K562 (cell line): Measurements from ENCODE around the gene CST3. TPM values are rescaled to one million over a fixed set of nuclear protein-coding genes. Genes with fewer than 3 reads are reported as not detected.

Source experiments
- ATAC-seq: fragments of 200-7000 bp; cut with Tn5 transposase; 3 replicates; pipeline ENCODE4 v1.9.1; 2020; ENCODE audit warnings: moderate library complexity
- BruUV-seq: library from RNA; stranded (reverse); fragments of 400-500 nt; replicated peaks from 2 replicates; lab custom pipeline; 2021; lab: Mats Ljungman, UMichigan
- CTCF ChIA-PET: fragments of 300-600 bp; formaldehyde crosslinking; extraction: SDS; loops from one replicate; lab custom pipeline; 2021; ENCODE audit warnings: low intra/inter-chr PET ratio; lab: Yijun Ruan, JAX
- POLR2A ChIA-PET: fragments of 300-600, 350-650 bp; sonication (Branson Sonifier 250); formaldehyde crosslinking; extraction: SDS; loops from one replicate; lab custom pipeline; 2021; ENCODE audit warnings: antibody characterized with exemption, inconsistent platforms; lab: Yijun Ruan, JAX
- DNase-seq, 4 experiments: peaks; one replicate each; pipeline versions ENCODE4 v3.0.0 to v3.0.0-alpha.2; 2011 to 2018; ENCODE audit warnings: low spot score in 3 of 4, mixed read lengths in 3 of 4; ENCODE audit errors: extremely low read depth in 1 of 4
- FAIRE-seq: peaks from 2 replicates; lab custom pipeline; 2011; peaks lifted over from hg19 to GRCh38; lab: Jason Lieb, UNC
- H2AFZ ChIP-seq: 2 replicates; pipeline ENCODE4 v1.6.0; 2011; ENCODE audit warnings: low read depth, low read length, control low read depth, inconsistent platforms
- H3K27ac ChIP-seq: fragments of 200-600 bp; 3 replicates; pipeline ENCODE4 v1.8.0; 2011; ENCODE audit warnings: low read depth, mild to moderate bottlenecking, control low read depth, inconsistent platforms, low read length, moderate library complexity, mixed read lengths; ENCODE audit errors: extremely low read depth
- H3K27me3 ChIP-seq, 2 experiments: fragments of 300-600 bp in 1 of 2; 2 replicates in 1 of 2; 3 replicates in 1 of 2; pipeline versions ENCODE4 v1.6.0 to v1.8.0; 2011; ENCODE audit warnings: inconsistent platforms in 2 of 2, low read length in 2 of 2, mild to moderate bottlenecking in 1 of 2, mixed read lengths in 1 of 2, moderate library complexity in 1 of 2; ENCODE audit not compliant: control insufficient read depth in 2 of 2, insufficient read depth in 2 of 2
- H3K36me3 ChIP-seq: fragments of 300-600 bp; 3 replicates; pipeline ENCODE4 v1.8.0; 2011; ENCODE audit warnings: mild to moderate bottlenecking, low read length, inconsistent platforms; ENCODE audit not compliant: control insufficient read depth, insufficient read depth
- H3K4me1 ChIP-seq, 2 experiments: fragments of 200-600 bp in 1 of 2; replicated peaks in 1 of 2; 2 replicates in 1 of 2; 3 replicates in 1 of 2; pipeline versions ENCODE4 v1.5.1 to v1.8.0; 2011; ENCODE audit warnings: inconsistent platforms in 2 of 2, low read length in 2 of 2, mild to moderate bottlenecking in 1 of 2, mixed read lengths in 1 of 2, moderate library complexity in 1 of 2; ENCODE audit not compliant: control insufficient read depth in 2 of 2, insufficient read depth in 2 of 2
- H3K4me2 ChIP-seq: 2 replicates; pipeline ENCODE4 v1.6.1; 2011; ENCODE audit warnings: low read length, control low read depth, inconsistent platforms, mixed read lengths; ENCODE audit not compliant: insufficient read depth
- H3K4me3 ChIP-seq: fragments of 200-600 bp; sonication (generic), shearing (Covaris generic); 2 replicates; pipeline ENCODE4 v1.5.1; 2016; ENCODE audit warnings: control low read depth, inconsistent platforms
- H3K79me2 ChIP-seq: fragments of 200-600 bp; 3 replicates; pipeline ENCODE4 v1.8.0; 2011; ENCODE audit warnings: low read length, inconsistent platforms; ENCODE audit not compliant: control insufficient read depth, insufficient read depth
- H3K9ac ChIP-seq, 2 experiments: 2 replicates each; pipeline versions ENCODE4 v1.6.0 to v1.6.1; 2011; ENCODE audit warnings: low read depth in 2 of 2, low read length in 2 of 2, control low read depth in 1 of 2, inconsistent platforms in 1 of 2, mild to moderate bottlenecking in 1 of 2, mixed read lengths in 1 of 2; ENCODE audit not compliant: insufficient read depth in 1 of 2
- H3K9me1 ChIP-seq: one replicate; pipeline ENCODE4 v1.6.0; 2011; ENCODE audit warnings: inconsistent platforms, mild to moderate bottlenecking, low read length, moderate library complexity; ENCODE audit not compliant: control insufficient read depth, insufficient read depth
- H3K9me3 ChIP-seq: replicated peaks from 2 replicates; pipeline ENCODE4 v1.5.1; 2011; ENCODE audit warnings: low read depth, low read length, inconsistent platforms; ENCODE audit not compliant: control insufficient read depth, insufficient read depth
- H4K20me1 ChIP-seq: replicated peaks from 2 replicates; pipeline ENCODE4 v1.6.1; 2011; ENCODE audit warnings: low read length, inconsistent platforms, mixed read lengths; ENCODE audit not compliant: control insufficient read depth, insufficient read depth
- ZBTB17 ChIP-seq: fragments of 450-650 bp; formaldehyde crosslinking; IDR thresholded peaks from 2 replicates; pipeline ENCODE4 v1.4.0; 2020; ENCODE audit warnings: mild to moderate bottlenecking
- ZNF121 ChIP-seq: sonication (generic); formaldehyde crosslinking; conservative IDR thresholded peaks from 2 replicates; pipeline ENCODE4 v1.8.0; 2022; ENCODE audit warnings: missing genetic modification reagents
- ZNF785 ChIP-seq: fragments of 250-450 bp; sonication (Bioruptor Pico); IDR thresholded peaks from 2 replicates; pipeline ENCODE4 v1.4.0; 2020; ENCODE audit warnings: mild to moderate bottlenecking
- WGBS: fragments of 100-300 bp; shearing (Covaris generic); methylation state at CpG from one replicate; pipeline ENCODE4 v1.1.6; 2016; ENCODE audit warnings: low coverage, mixed read lengths; ENCODE audit not compliant: insufficient coverage; ENCODE audit errors: missing lambda C conversion rate; 5-methylcytosine and 5-hydroxymethylcytosine counted together
- in situ Hi-C: fragments of 300-500 bp; cut with MboI; formaldehyde crosslinking; loops from 4 replicates; pipeline ENCODE4 v1.15.0; 2018; ENCODE audit warnings: inconsistent platforms, mixed read lengths
- intact Hi-C: fragments of 100-400 bp; cut with micrococcal nuclease; formaldehyde crosslinking; loops from 2 replicates; pipeline ENCODE4 v1.14.2; 2022
- polyA plus RNA-seq, 8 experiments: library from polyadenylated mRNA; depleted of rRNA in 4 of 8; stranded (reverse) in 5 of 8; unstranded in 3 of 8; fragments of >200 nt; fragmentation: Nextera tagmentation in 2 of 8; fragmentation: Illumina TruSeq in 1 of 8; extraction: Ambion mirVana in 2 of 8; extraction: Trizol in 1 of 8; gene quantifications; 2 replicates each; pipeline versions ENCODE4 v1.2.1 to v1.2.3, GENCODE V29; 2011 to 2014; ENCODE audit warnings: inconsistent platforms in 1 of 8, missing spikeins in 1 of 8
- total RNA-seq, 7 experiments: library from RNA; depleted of rRNA in 6 of 7; stranded (reverse); fragments of >200 nt in 6 of 7; fragmentation: Illumina TruSeq in 2 of 7; extraction: Trizol in 2 of 7; gene quantifications; 2 replicates each; pipeline versions ENCODE4 v1.2.1 to v1.2.3, GENCODE V29; 2011 to 2021; ENCODE audit warnings: low replicate concordance in 1 of 7
- TF ChIP-seq, protein P1 (sequence below): fragments of 250-450 bp; sonication (Bioruptor Pico); IDR thresholded peaks from 2 replicates; pipeline ENCODE4 v1.4.0; 2020; ENCODE audit warnings: borderline replicate concordance

The CST3 gene
- total and polyA plus RNA-seq, 9 of the 15 experiments (the other 6 are each of a cell fraction or from before 2014, with no cell fraction given): 8.7 to 113 (median 48.5) TPM

- no peaks in the 10 kb centered on the region for H3K36me3 ChIP-seq
- TF ChIP-seq, protein P1, sequence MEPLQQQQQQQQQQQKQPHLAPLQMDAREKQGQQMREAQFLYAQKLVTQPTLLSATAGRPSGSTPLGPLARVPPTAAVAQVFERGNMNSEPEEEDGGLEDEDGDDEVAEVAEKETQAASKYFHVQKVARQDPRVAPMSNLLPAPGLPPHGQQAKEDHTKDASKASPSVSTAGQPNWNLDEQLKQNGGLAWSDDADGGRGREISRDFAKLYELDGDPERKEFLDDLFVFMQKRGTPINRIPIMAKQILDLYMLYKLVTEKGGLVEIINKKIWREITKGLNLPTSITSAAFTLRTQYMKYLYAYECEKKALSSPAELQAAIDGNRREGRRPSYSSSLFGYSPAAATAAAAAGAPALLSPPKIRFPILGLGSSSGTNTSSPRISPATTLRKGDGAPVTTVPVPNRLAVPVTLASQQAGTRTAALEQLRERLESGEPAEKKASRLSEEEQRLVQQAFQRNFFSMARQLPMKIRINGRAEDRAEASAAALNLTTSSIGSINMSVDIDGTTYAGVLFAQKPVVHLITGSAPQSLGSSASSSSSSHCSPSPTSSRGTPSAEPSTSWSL (CRISPR knock-in tag): no peak
- intact Hi-C loops (no loop called here), in situ Hi-C loops (no loop called here)
- ChIA-PET CTCF (no interaction called here), POLR2A (no interaction called here)
- 12% methylated on average over 3 of the region's 4 CpGs for WGBS
- H3K4me2 ChIP-seq: no peak overlapping the region
- no peaks in the 10 kb centered on the region for H4K20me1 ChIP-seq
- FAIRE-seq (no peak), DNase-seq (no peak), ATAC-seq (no peak)
- H3K4me3 ChIP-seq: no peak overlapping the region
- peaks cover 0 to 6% of the 10 kb centered on the region in 2 experiments; a peak in 2 of 5 replicates for H3K4me1 ChIP-seq
- no peaks in the 10 kb centered on the region for H3K27me3 ChIP-seq
- H2AFZ ChIP-seq: no peak overlapping the region
- H3K9ac ChIP-seq: no peak overlapping the region
- no peaks in the 10 kb centered on the region for H3K79me2 ChIP-seq
- BruUV-seq: no TSS peak
- H3K9me3 ChIP-seq: no peaks in the 10 kb centered on the region
- no peaks in the 10 kb centered on the region for H3K9me1 ChIP-seq
- no peak overlapping the region for H3K27ac ChIP-seq
These were observed 17.0 kb upstream of the CST3 start for GRCh38 chr20:23654717-23655116.

DNA sequence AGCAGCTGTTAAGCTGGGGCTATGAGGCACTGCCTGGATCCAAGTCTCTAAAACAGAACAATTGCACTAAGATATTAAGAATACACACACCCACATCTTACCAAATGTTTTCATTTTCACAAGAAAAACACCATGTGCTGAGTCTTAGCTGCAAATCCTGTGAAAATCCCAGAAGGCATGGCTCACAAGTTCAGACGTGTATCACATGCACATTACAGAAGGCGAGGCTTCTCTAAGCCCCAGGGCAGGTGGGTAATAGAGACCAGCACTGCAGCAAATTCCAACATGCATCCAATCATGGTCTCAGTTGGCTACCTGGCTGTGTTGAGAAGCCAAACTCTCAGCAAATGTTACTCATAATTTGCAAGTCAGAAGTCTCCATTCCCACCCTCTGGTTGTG is 16.2 kb upstream of the CST3 start:
- WGBS: 0% methylated on average over 2 of the region's 2 CpGs
- no peak overlapping the region for H3K4me2 ChIP-seq
- no peak overlapping the region for H3K4me3 ChIP-seq
- CTCF ChIA-PET: no interaction called here
- no peaks in the 10 kb centered on the region for H3K36me3 ChIP-seq
- intact Hi-C loops (no loop called here), in situ Hi-C loops (no loop called here)
- H3K27ac ChIP-seq: no peak overlapping the region
- FAIRE-seq: no peak
- peaks cover 0 to 6% of the 10 kb centered on the region in 2 experiments; a peak in 2 of 5 replicates for H3K4me1 ChIP-seq
- H2AFZ ChIP-seq: no peak overlapping the region
- no peaks in the 10 kb centered on the region for H3K27me3 ChIP-seq
- H3K9ac ChIP-seq: no peak overlapping the region
- POLR2A ChIA-PET: interaction anchor here (0.6 kb wide), 1 partner anchor 1289 kb away, joined by 3 read pairs; no protein-coding TSS in a partner anchor
- no peaks in the 10 kb centered on the region for H3K9me1 ChIP-seq
- no peaks in the 10 kb centered on the region for H4K20me1 ChIP-seq
- H3K9me3 ChIP-seq: no peaks in the 10 kb centered on the region
- no peak for ATAC-seq
- TF ChIP-seq ZNF785 (CRISPR knock-in tag) (no peak), ZBTB17 (CRISPR knock-in tag) (no peak), ZNF121 (CRISPR knock-in tag) (no peak)
- BruUV-seq: no TSS peak
- H3K79me2 ChIP-seq: no peaks in the 10 kb centered on the region
- DNase-seq: no peak
